Measurements from ENCODE around the gene TUBB2B. TPM values are rescaled to one million over a fixed set of nuclear protein-coding genes. Genes with fewer than 3 reads are reported as not detected.
"Not testable (repeated sequence)": the region's sequence is repeated elsewhere in the genome, so short reads cannot be mapped to it uniquely, and the experiment has no call there.

Gene TUBB2B
- total and polyA plus RNA-seq, 10 donors, result 0.39 to 2.2 (median 1.0) TPM; not detected in 1

GRCh38 chr6:3250231-3250675, 22.8 kb upstream of the TUBB2B start:
- H3K27ac ChIP-seq, result no peak overlapping the region
- H3K4me1 ChIP-seq, result peaks cover 7 to 14% (median 9%) of the 10 kb centered on the region in 6 donors
- intact Hi-C loops (cut with DNase I; ENCODE audit: low total_unique reads), result loop anchor here (5.0 to 10.0 kb wide), 2 partner anchors 85 to 123 kb away; no protein-coding TSS in a partner anchor
- H3K36me3 ChIP-seq, result no peaks in the 10 kb centered on the region
- H3K9me3 ChIP-seq, result peaks cover 0 to 4% (median 0%) of the 10 kb centered on the region in 8 donors
- WGBS, 5 donors, result 91 to 97% (median 93%) methylated on average over 9 of the region's 9 CpGs
- DNase-seq, result no peak
- H3K4me3 ChIP-seq, result no peak overlapping the region
- TF ChIP-seq, protein P1, sequence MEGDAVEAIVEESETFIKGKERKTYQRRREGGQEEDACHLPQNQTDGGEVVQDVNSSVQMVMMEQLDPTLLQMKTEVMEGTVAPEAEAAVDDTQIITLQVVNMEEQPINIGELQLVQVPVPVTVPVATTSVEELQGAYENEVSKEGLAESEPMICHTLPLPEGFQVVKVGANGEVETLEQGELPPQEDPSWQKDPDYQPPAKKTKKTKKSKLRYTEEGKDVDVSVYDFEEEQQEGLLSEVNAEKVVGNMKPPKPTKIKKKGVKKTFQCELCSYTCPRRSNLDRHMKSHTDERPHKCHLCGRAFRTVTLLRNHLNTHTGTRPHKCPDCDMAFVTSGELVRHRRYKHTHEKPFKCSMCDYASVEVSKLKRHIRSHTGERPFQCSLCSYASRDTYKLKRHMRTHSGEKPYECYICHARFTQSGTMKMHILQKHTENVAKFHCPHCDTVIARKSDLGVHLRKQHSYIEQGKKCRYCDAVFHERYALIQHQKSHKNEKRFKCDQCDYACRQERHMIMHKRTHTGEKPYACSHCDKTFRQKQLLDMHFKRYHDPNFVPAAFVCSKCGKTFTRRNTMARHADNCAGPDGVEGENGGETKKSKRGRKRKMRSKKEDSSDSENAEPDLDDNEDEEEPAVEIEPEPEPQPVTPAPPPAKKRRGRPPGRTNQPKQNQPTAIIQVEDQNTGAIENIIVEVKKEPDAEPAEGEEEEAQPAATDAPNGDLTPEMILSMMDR (IDR thresholded peaks at IDR 0.05 in 8 of 11, conservative IDR thresholded peaks at IDR 0.05 in 3 of 11), result no peak
- no peak for TF ChIP-seq POLR2A (IDR thresholded peaks at IDR 0.05)
- peaks cover 0 to 54% (median 15%) of the 10 kb centered on the region in 7 donors for H3K27me3 ChIP-seq (replicated peaks in 1 of 7)

DNA sequence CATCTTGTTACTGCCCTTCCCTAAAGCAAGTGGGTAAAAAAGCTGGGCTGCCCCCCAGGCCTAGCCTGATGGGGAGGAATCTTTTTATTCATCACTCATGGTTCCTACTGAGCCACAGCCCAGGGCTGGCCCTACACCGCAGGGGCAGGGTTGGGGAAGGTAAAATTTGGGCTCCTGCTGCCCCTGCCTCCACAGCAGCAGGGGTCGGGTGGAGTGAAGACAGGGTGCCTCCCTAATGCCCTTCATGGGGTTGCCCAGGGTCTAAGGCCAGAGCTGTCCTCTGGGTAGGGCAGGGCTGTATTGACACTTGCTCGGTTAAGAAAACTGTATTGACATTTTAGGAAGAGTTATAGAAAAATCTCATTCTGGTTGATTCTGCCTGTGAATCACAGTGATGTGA, 22.4 kb upstream of the TUBB2B start:
- H3K27ac ChIP-seq, result no peak overlapping the region
- H3K36me3 ChIP-seq, result no peaks in the 10 kb centered on the region
- intact Hi-C loops (cut with DNase I; ENCODE audit: low total_unique reads), result loop anchor here (5.0 to 10.0 kb wide), 2 partner anchors 85 to 123 kb away; no protein-coding TSS in a partner anchor
- H3K4me3 ChIP-seq, result no peak overlapping the region
- peaks cover 7 to 14% (median 9%) of the 10 kb centered on the region in 6 donors for H3K4me1 ChIP-seq
- peaks cover 0 to 4% (median 0%) of the 10 kb centered on the region in 8 donors for H3K9me3 ChIP-seq
- TF ChIP-seq POLR2AphosphoS5 (IDR thresholded peaks at IDR 0.05) (no peak), POLR2A (IDR thresholded peaks at IDR 0.05) (no peak)
- TF ChIP-seq, protein P1 (IDR thresholded peaks at IDR 0.05 in 8 of 11, conservative IDR thresholded peaks at IDR 0.05 in 3 of 11), result no peak
- WGBS, 5 donors, result 91 to 100% (median 95%) methylated on average over 3 of the region's 3 CpGs
- peaks cover 0 to 57% (median 15%) of the 10 kb centered on the region in 7 donors for H3K27me3 ChIP-seq (replicated peaks in 1 of 7)
- no peak for DNase-seq

DNA sequence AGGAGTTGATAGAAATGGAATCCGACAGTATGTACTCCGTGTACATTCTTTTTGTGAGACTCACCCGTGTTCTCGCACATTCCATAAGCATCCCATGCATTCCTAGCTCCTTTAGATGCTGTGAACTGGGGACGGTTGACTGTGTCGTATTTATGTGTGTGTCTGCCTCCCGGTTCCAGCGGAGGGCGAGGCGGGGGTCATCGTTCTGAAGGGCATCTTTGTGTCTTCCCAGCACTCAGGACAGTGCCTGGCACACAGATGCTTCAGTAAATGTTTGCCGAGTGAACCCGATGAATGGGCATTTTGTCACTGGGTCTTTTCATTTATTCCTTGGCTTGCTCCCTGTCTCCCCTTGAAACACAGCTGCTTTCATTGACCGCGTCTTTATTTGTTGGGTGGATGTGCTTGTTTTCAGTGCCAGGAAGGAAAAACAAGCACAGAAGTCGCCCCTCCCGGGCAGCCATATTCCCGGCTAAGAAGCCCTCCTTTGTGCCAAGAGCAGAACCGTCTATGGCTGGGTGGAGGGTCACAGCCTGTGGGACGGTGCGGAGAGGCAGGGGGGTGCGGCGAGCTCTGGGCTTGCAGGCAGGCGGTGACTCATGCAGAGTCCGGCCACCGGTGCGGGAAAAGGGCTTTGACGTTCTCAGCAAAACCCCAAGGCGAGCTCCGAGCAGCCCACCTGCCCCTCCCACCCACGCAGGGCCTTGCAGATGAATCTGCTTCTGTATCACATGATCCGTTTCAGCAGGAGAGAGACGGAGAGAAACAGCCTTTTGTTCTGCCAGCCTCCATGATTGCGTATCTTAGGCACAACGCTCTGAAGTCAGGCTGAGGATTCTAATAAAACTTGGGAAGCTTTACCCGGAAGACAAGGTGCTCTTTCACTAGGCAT, 20.0 kb upstream of the TUBB2B start:
- Histone ChIP-seq H3K27me3 (replicated peaks in 1 of 7) (peaks cover 0 to 66% (median 15%) of the 10 kb centered on the region in 7 donors), H3K9me3 (no peaks in the 10 kb centered on the region), H3K4me1 (peaks cover 7 to 14% (median 9%) of the 10 kb centered on the region in 6 donors), H3K27ac (no peak overlapping the region), H3K36me3 (no peaks in the 10 kb centered on the region), H3K4me3 (peak overlapping the region in 1 of 8 donors; percentile 22)
- WGBS, 5 donors, result 56 to 65% (median 63%) methylated on average over 32 to 36 of the region's 36 CpGs
- intact Hi-C loops (cut with DNase I; ENCODE audit: low total_unique reads), result no loop called here
- TF ChIP-seq, protein P1 (IDR thresholded peaks at IDR 0.05 in 8 of 11, conservative IDR thresholded peaks at IDR 0.05 in 3 of 11), result no peak
- TF ChIP-seq POLR2AphosphoS5 (IDR thresholded peaks at IDR 0.05), result no peak
- no peak for TF ChIP-seq POLR2A (IDR thresholded peaks at IDR 0.05)
- DNase-seq, result no peak

DNA sequence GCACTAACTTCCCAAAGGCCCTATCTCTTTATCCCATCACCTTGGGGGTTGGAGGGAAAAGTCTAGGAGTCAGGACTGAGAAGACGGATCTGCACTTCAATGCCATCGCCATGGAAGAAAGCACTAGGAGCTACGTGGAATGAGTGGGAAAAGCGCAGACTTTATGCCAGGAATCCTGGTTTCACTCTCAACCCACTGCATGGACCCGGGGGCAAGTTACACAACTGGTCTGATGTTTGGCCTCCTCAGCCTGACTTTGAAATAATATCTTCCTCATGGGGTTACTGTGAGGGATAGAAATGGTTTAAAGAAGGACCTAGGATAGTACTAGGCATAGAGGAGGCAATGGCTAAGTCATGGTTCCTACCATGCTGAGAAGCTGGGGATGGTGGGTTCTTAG, 17.8 kb upstream of the TUBB2B start:
- TF ChIP-seq POLR2A (IDR thresholded peaks at IDR 0.05), result no peak
- TF ChIP-seq, protein P1 (IDR thresholded peaks at IDR 0.05 in 8 of 11, conservative IDR thresholded peaks at IDR 0.05 in 3 of 11), result no peak
- no peak for TF ChIP-seq POLR2AphosphoS5 (IDR thresholded peaks at IDR 0.05)
- WGBS, 5 donors, result 89 to 96% (median 91%) methylated on average over 5 of the region's 5 CpGs
- intact Hi-C loops (cut with DNase I; ENCODE audit: low total_unique reads), result no loop called here

GRCh38 chr6:3244832-3245161, 17.3 kb upstream of the TUBB2B start:
- H3K4me3 ChIP-seq; H3K9me3 ChIP-seq; H3K27ac ChIP-seq; H3K36me3 ChIP-seq; intact Hi-C loops (cut with DNase I; ENCODE audit: low total_unique reads); H3K4me1 ChIP-seq; DNase-seq: not testable (repeated sequence)
- WGBS, 5 donors, result 91 to 96% (median 94%) methylated on average over 7 of the region's 7 CpGs
- H3K27me3 ChIP-seq (replicated peaks in 1 of 7), result peaks cover 0 to 52% (median 15%) of the 10 kb centered on the region in 7 donors

More for the DNA sequence above, 17.8 kb upstream of the TUBB2B start:
- no peak for DNase-seq
- Histone ChIP-seq H3K27ac (no peak overlapping the region), H3K4me1 (no peaks in the 10 kb centered on the region), H3K36me3 (no peaks in the 10 kb centered on the region), H3K4me3 (no peak overlapping the region), H3K9me3 (no peaks in the 10 kb centered on the region), H3K27me3 (replicated peaks in 1 of 7) (peaks cover 0 to 56% (median 15%) of the 10 kb centered on the region in 7 donors)

Measured in spleen (tissue), 11 donors.